ENCODE data around the gene TENM4. TPM values are rescaled to one million over a fixed set of nuclear protein-coding genes. Genes with fewer than 3 reads are reported as not detected.
A peak's percentile ranks its signal among the peaks of the same experiment; 100 is the strongest.

Gene TENM4
- total and polyA plus RNA-seq, 2 experiments from 2014 or later, result 19.0 to 105 TPM

- Histone ChIP-seq H3K27me3 (no peaks in the 10 kb centered on the region), H3K27ac (no peak overlapping the region), H3K9me3 (ENCODE audit: low read depth) (no peaks in the 10 kb centered on the region), H3K36me3 (no peaks in the 10 kb centered on the region), H3K4me3 (no peak overlapping the region), H3K4me1 (ENCODE audit: low read depth) (no peaks in the 10 kb centered on the region)
- TF ChIP-seq CTCF (IDR thresholded peaks at IDR 0.05; ENCODE audit: low read depth, low read length), result no peak
- no peak for DNase-seq (ENCODE audit: low read depth in 1 of 2, low spot score in 1 of 2)
Observed at GRCh38 chr11:78742430-78742829, 698.4 kb downstream of the TENM4 start.

- Histone ChIP-seq H3K36me3 (no peaks in the 10 kb centered on the region), H3K9me3 (ENCODE audit: low read depth) (no peaks in the 10 kb centered on the region), H3K4me1 (ENCODE audit: low read depth) (no peaks in the 10 kb centered on the region), H3K27me3 (no peaks in the 10 kb centered on the region), H3K27ac (no peak overlapping the region), H3K4me3 (no peak overlapping the region)
- no peak for TF ChIP-seq CTCF (IDR thresholded peaks at IDR 0.05; ENCODE audit: low read depth, low read length)
- DNase-seq (ENCODE audit: low read depth in 1 of 2, low spot score in 1 of 2), result no peak
Observed at GRCh38 chr11:78741741-78742140, 699.1 kb downstream of the TENM4 start.

GRCh38 chr11:78740199-78741071, 700.4 kb downstream of the TENM4 start:
- Histone ChIP-seq H3K36me3 (no peaks in the 10 kb centered on the region), H3K27me3 (no peaks in the 10 kb centered on the region), H3K27ac (no peak overlapping the region)

GRCh38 chr11:78737891-78738290, 702.9 kb downstream of the TENM4 start:
- DNase-seq (ENCODE audit: low read depth in 1 of 2, low spot score in 1 of 2), result no peak
- Histone ChIP-seq H3K36me3 (no peaks in the 10 kb centered on the region), H3K27ac (no peak overlapping the region), H3K4me3 (no peak overlapping the region), H3K4me1 (ENCODE audit: low read depth) (no peaks in the 10 kb centered on the region), H3K9me3 (ENCODE audit: low read depth) (no peaks in the 10 kb centered on the region), H3K27me3 (no peaks in the 10 kb centered on the region)
- no peak for TF ChIP-seq CTCF (IDR thresholded peaks at IDR 0.05; ENCODE audit: low read depth, low read length)

More at GRCh38 chr11:78740199-78741071, 700.4 kb downstream of the TENM4 start:
- no peaks in the 10 kb centered on the region for H3K4me1 ChIP-seq (ENCODE audit: low read depth)
- no peak for TF ChIP-seq CTCF (IDR thresholded peaks at IDR 0.05; ENCODE audit: low read depth, low read length)
- no peaks in the 10 kb centered on the region for H3K9me3 ChIP-seq (ENCODE audit: low read depth)
- DNase-seq (ENCODE audit: low read depth in 1 of 2, low spot score in 1 of 2), result peak in 1 of 2 donors; percentile 6
- H3K4me3 ChIP-seq, result no peak overlapping the region

- H3K27me3 ChIP-seq, result no peaks in the 10 kb centered on the region
- H3K27ac ChIP-seq, result no peak overlapping the region
- DNase-seq (ENCODE audit: low read depth in 1 of 2, low spot score in 1 of 2), result no peak
- TF ChIP-seq CTCF (IDR thresholded peaks at IDR 0.05; ENCODE audit: low read depth, low read length), result no peak
- no peaks in the 10 kb centered on the region for H3K9me3 ChIP-seq (ENCODE audit: low read depth)
- no peak overlapping the region for H3K4me3 ChIP-seq
- H3K36me3 ChIP-seq, result no peaks in the 10 kb centered on the region
- no peaks in the 10 kb centered on the region for H3K4me1 ChIP-seq (ENCODE audit: low read depth)
Observed at GRCh38 chr11:78737301-78737700, 703.5 kb downstream of the TENM4 start.

All from cardiac muscle cell (in vitro differentiated cells and primary cell).